Effector memory CD8-positive, alpha-beta T cell (primary cell): ENCODE results near the gene SPAG6.
"Not testable (repeated sequence)": the region's sequence is repeated elsewhere in the genome, so short reads cannot be mapped to it uniquely, and the experiment has no call there.

Experiments
- ATAC-seq: fragments of 150-1000 bp; cut with Tn5 transposase; replicated peaks from 2 replicates; pipeline ENCODE4 v1.10.0; 2021; ENCODE audit warnings: mild to moderate bottlenecking, moderate library complexity
- DNase-seq, 3 experiments: peaks; one replicate each; pipeline ENCODE4 v3.0.0; 2021
- H3K27ac Mint-ChIP-seq, 2 donors: one replicate each; pipeline ENCODE4 v1.8.0; 2022; ENCODE audit warnings: mild to moderate bottlenecking in 2 of 2, mixed read lengths in 2 of 2, moderate library complexity in 2 of 2
- H3K27me3 Mint-ChIP-seq, 2 donors: one replicate each; pipeline ENCODE4 v1.8.0; 2022; ENCODE audit warnings: mixed read lengths in 2 of 2
- H3K36me3 Mint-ChIP-seq: one replicate; pipeline ENCODE4 v1.8.0; 2022; ENCODE audit warnings: mild to moderate bottlenecking, moderate library complexity, mixed read lengths; ENCODE audit not compliant: insufficient read depth
- H3K4me1 Mint-ChIP-seq, 2 donors: one replicate each; pipeline ENCODE4 v1.8.0; 2022; ENCODE audit warnings: low read depth in 2 of 2, mixed read lengths in 2 of 2
- H3K4me3 Mint-ChIP-seq, 2 donors: one replicate each; pipeline ENCODE4 v1.8.0; 2022; ENCODE audit warnings: mild to moderate bottlenecking in 2 of 2, mixed read lengths in 2 of 2, moderate library complexity in 2 of 2
- H3K9me3 Mint-ChIP-seq, 2 donors: one replicate each; pipeline ENCODE4 v1.8.0; 2022; ENCODE audit warnings: mixed read lengths in 2 of 2
- total RNA-seq, 9 experiments: gene quantifications; one replicate each; lab custom pipeline; 2026; lab: John Stamatoyannopoulos, UW

Gene SPAG6
- 0 to 0.67 (median 0) reads per million in 9 experiments for total RNA-seq

DNA sequence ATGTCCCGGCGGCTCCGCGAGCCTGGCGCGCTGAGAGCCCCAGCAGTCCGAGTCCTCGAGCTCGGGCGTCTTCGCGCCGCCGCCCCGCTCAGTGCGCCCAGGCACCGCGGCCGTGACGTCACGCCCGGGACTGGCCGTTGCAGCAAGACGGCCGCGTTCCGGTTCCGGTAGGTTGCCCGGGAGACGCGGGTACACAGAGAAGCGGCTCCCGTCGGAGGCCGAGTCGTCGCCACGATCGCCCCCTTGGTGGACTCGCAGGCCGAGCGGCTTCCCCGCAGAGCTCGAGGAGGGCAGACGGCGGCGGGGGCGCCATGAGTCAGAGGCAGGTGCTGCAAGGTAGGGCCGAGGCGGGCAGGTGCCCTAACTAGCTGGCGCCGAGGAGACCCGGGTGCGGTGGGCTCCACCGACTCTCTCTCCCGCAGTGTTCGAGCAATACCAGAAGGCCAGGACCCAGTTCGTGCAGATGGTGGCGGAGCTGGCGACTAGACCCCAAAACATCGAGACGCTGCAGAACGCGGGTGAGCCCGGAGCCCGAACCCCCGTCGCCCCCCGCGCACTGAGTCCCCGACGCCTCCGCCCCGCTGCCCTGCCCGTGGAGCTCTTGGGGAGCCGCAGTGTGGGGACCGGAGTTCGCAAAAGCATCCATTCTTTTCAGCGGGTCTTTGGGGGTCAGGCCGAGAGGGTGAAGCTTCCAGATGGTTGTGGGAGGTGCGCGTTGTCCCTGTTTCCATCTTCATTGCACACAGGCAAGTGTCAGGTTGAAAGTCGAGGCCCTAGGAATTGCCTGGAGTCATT is at the start of gene SPAG6:
SPAG6 (plus strand) TSS at position 196 of the 795 bp plus-strand sequence; CDS start at position 312, 116 bp downstream.
- ATAC-seq (peak; percentile 45), DNase-seq (peak in 2 of 3 experiments; percentile 28 to 31)
- H3K9me3 Mint-ChIP-seq: no peaks in the 10 kb centered on the region
- peak within 1 kb of the TSS in 1 of 2 donors; percentile 19 for H3K27ac Mint-ChIP-seq
- peaks cover 27% of the 10 kb centered on the region for H3K36me3 Mint-ChIP-seq
- H3K4me3 Mint-ChIP-seq: peak within 1 kb of the TSS; percentile 26 to 35
- H3K4me1 Mint-ChIP-seq: no peaks in the 10 kb centered on the region
- peaks cover 52 to 64% of the 10 kb centered on the region in 2 donors for H3K27me3 Mint-ChIP-seq

DNA sequence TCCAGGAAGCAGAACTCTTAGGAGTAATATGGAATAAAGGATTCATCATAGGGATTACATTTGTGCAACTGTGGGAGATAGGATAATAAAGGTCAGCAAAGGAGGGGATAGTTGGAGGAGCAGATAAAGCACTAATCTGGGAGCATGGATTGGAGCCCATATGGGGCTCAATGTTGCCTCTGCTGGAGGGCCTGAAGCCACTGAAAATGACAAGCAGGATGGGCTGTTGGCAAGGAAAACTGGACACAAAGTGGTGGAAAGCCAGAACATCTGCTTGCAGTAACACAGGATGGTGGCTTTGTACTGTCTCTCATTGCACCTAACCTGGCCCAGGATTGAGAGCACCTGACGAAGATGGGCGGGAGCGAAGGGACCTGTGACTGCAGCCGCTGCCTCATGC is 44.1 kb upstream of the SPAG6 start:
- Mint-ChIP-seq H3K27me3 (peaks cover 24 to 30% of the 10 kb centered on the region in 2 donors), H3K36me3 (no peaks in the 10 kb centered on the region), H3K4me1 (no peaks in the 10 kb centered on the region), H3K9me3 (no peaks in the 10 kb centered on the region), H3K27ac (no peak overlapping the region), H3K4me3 (no peak overlapping the region)
- DNase-seq (no peak), ATAC-seq (no peak)

DNA sequence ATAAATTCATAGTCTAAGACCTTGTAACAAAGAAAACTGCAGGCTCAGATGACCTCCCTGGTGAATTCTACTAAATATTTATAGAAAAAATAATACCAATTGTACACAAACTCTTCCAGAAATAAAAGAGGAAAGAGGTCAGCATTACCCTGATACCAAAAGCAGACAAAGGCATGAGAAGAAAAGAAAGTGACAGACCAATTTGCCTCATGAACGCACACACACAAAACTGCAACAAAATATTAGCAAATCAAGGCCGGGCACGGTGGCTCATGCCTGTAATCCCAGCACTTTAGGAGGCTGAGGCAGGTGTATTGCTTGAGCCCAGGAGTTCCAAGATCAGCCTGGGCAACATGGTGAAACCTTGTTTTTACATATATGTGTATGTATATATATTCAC is 41.8 kb upstream of the SPAG6 start:
- DNase-seq: no peak
- ATAC-seq: no peak
- no peak overlapping the region for H3K27ac Mint-ChIP-seq
- H3K4me1 Mint-ChIP-seq: no peaks in the 10 kb centered on the region
- H3K4me3 Mint-ChIP-seq: no peak overlapping the region
- no peaks in the 10 kb centered on the region for H3K9me3 Mint-ChIP-seq
- H3K36me3 Mint-ChIP-seq: no peaks in the 10 kb centered on the region
- peaks cover 18% of the 10 kb centered on the region in 2 donors for H3K27me3 Mint-ChIP-seq

DNA sequence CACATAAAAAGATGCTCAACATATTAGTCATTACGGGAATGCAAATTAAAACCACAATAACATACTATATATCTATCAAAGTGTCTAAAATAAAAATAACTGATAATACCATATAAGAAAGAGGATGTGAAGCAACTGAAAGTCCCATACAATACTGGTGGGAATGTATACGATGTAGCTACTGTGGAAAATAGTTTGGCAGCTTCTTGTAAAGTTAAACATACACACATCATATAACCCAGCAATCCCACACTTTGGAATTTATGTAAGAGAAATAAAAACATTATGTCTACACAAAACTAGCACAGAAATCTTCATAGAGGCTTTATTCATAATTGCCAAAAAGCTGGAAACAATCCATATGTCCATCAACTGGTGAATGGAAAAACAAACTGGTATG is 39.6 kb upstream of the SPAG6 start:
- DNase-seq: no peak

DNA sequence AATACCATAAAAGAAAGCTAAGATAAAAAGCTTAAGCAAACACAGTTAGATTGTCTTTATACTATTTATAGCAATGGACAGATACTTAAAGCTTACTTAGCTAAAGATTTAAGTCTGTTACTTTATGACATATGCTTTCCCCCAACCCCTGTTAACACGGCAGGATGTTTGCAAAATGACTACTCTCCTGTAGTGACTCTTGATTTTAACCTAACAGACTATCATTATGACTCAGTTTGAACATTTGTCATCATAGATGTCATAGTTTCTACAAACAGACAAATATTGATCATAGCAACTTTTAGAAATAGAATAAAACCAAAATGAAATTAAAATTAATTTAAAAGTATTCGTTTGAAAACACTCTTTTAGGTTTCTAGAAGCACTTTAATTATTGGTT is 36.9 kb upstream of the SPAG6 start:
- Mint-ChIP-seq H3K9me3 (no peaks in the 10 kb centered on the region), H3K27ac (no peak overlapping the region), H3K36me3 (no peaks in the 10 kb centered on the region), H3K4me3 (no peak overlapping the region), H3K27me3 (peaks cover 14 to 24% of the 10 kb centered on the region in 2 donors), H3K4me1 (no peaks in the 10 kb centered on the region)
- DNase-seq: no peak
- ATAC-seq: no peak

More for the DNA sequence above, 39.6 kb upstream of the SPAG6 start:
- H3K4me3 Mint-ChIP-seq: no peak overlapping the region
- no peaks in the 10 kb centered on the region for H3K9me3 Mint-ChIP-seq
- no peak for ATAC-seq
- H3K27ac Mint-ChIP-seq: no peak overlapping the region
- H3K36me3 Mint-ChIP-seq: no peaks in the 10 kb centered on the region
- peaks cover 14 to 18% of the 10 kb centered on the region in 2 donors for H3K27me3 Mint-ChIP-seq
- no peaks in the 10 kb centered on the region for H3K4me1 Mint-ChIP-seq

DNA sequence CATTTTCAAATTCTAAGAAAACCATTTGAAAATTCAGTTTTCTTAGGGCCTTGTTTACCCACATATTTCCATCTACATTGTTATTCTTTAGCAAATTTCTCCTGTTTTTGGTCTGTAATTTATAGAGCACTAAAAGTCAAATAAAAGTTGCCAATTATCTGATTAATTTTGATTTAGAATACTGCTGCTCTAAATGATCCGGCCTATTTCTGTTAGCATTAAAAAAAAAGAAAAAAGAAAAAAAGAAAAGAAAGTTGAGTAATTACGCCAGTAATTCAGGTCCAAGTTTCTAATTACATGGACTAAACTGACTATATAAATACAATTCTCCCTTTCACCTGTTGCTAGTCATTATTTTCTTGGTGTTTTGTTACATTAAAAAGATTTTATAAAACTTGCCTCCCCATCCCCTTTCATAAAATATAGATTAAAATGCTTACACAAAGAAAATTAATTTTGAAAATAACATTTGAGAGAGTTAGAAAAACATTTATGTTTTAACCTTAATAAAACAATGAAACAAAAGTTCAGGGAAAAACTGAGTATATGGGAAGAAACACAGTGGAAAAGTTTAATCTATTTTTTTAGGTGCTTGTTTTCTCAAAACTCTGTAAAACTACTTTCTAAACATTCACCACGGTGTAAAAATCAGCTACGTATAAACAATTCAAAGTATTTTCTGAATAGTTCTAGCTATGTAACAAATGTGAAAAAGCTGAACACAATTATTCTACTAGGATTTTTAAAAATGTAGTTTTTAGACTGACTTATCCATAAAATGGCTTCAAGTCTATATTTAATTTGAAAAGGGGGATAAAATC is 35.9 kb upstream of the SPAG6 start:
- no peak overlapping the region for H3K4me3 Mint-ChIP-seq
- DNase-seq (no peak), ATAC-seq (no peak)
- no peaks in the 10 kb centered on the region for H3K36me3 Mint-ChIP-seq
- H3K9me3 Mint-ChIP-seq: no peaks in the 10 kb centered on the region
- no peaks in the 10 kb centered on the region for H3K4me1 Mint-ChIP-seq
- no peak overlapping the region for H3K27ac Mint-ChIP-seq
- H3K27me3 Mint-ChIP-seq: peaks cover 14 to 24% of the 10 kb centered on the region in 2 donors

DNA sequence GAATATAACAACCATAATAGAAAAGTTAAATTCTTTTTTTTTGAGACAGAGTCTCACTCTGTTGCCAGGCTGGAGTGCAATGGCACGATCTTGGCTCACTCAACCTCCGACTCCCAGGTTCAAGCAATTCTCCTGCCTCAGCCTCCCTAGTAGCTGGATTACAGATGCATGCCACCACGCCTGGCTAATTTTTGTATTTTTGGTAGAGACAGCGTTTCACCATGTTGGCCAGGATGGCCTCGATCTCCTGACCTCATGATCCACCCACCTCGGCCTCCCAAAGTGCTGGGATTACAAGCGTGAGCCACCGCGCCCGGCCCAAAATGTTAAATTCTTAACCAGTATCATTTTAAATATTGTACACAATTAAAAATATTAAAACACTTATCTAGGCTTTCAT is 35.3 kb upstream of the SPAG6 start:
- peaks cover 14 to 24% of the 10 kb centered on the region in 2 donors for H3K27me3 Mint-ChIP-seq
- H3K36me3 Mint-ChIP-seq, H3K27ac Mint-ChIP-seq, ATAC-seq, H3K4me3 Mint-ChIP-seq, DNase-seq, H3K9me3 Mint-ChIP-seq, H3K4me1 Mint-ChIP-seq: not testable (repeated sequence)

DNA sequence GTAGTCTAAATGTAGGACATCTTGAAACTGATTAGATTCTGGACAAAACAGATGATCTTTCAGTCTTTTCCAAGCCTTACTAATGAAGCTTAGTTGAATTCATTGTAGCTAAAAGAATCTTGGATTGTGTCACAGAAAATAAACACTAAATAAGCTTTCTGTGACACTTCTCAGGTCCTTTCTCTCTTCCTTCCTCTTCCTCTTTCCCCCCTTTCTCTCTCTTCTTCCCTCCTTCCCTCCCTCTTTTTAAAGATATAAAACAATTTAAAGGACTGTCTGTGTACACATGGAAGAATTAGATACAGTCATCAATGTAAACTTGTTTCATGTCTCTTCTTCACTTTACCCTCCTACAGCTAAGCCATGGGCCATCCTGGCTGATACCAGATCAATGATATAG is 34.4 kb upstream of the SPAG6 start:
- no peak overlapping the region for H3K4me3 Mint-ChIP-seq
- H3K9me3 Mint-ChIP-seq: no peaks in the 10 kb centered on the region
- H3K4me1 Mint-ChIP-seq: peaks cover 4% of the 10 kb centered on the region in 2 donors
- H3K27me3 Mint-ChIP-seq: peaks cover 13 to 24% of the 10 kb centered on the region in 2 donors
- ATAC-seq (no peak), DNase-seq (no peak)
- peaks cover 6% of the 10 kb centered on the region for H3K36me3 Mint-ChIP-seq
- H3K27ac Mint-ChIP-seq: no peak overlapping the region

DNA sequence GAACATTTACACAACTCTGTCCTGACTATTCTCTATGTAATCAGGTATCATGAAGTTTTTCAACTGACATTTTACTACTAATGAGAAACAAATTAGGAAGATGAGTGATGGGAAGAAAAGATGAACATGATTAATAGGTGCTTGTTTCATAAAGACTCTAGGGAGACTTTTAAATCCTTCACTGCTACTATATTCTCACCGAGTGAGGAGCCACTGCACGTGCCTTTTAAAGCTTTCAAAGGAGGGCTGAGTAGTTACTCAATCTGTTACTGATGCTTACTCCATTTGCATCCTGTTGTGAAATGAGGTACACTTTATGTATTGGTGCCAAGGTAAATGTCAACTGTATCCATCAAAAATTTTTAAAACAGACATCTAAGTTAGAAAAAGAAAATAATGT is 30.4 kb upstream of the SPAG6 start:
- peaks cover 8 to 10% of the 10 kb centered on the region in 2 donors for H3K4me1 Mint-ChIP-seq
- peak overlapping the region in 1 of 2 donors; percentile 98 for H3K4me3 Mint-ChIP-seq
- peaks cover 14% of the 10 kb centered on the region for H3K36me3 Mint-ChIP-seq
- DNase-seq (no peak), ATAC-seq (no peak)
- H3K27me3 Mint-ChIP-seq: peaks cover 0 to 12% of the 10 kb centered on the region in 2 donors
- no peak overlapping the region for H3K27ac Mint-ChIP-seq
- H3K9me3 Mint-ChIP-seq: no peaks in the 10 kb centered on the region

DNA sequence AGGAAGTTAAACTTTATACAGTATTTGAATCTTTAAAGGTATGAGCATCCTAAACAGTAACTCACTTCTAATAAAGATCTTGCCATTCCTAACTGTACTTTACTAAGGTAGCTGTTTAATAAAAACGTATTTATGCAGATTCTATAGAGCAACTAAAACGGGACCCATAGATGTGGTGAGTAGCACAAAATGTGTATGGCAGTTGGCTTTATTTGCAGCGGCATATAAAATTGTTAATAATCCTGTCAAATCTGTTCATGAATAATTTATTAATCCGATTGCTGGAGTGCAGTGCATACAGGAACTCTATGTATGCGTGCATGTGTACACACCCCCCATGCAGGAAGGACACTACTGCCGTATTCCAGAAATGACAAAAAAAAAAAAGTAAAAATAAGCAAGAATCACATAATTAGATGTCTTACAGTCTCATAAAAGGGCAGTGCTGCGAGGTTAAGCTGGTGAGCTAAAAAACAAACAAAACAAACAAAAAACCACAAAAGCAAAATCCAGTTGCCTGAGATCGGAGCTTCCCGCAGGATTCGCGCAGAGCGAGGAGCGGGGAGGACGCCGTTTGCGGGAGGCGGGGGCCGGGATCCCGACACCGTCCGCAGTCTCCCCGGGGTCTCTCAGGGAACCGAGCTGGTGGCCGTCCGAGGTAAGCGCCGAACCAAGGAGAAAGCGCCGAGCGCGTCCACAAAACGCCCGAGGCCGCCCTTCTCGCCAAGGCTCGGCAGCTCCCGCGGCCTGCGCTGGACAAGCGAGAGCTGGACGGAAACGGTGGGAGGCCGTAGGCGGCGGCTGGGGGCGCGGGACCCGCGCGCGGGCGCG is 29.6 kb upstream of the SPAG6 start:
- peaks cover 18% of the 10 kb centered on the region for H3K36me3 Mint-ChIP-seq
- peaks cover 0 to 12% of the 10 kb centered on the region in 2 donors for H3K27me3 Mint-ChIP-seq
- ATAC-seq (peak; percentile 21), DNase-seq (no peak)
- peaks cover 10 to 15% of the 10 kb centered on the region in 2 donors for H3K4me1 Mint-ChIP-seq
- peak overlapping the region; percentile 91 to 98 for H3K4me3 Mint-ChIP-seq
- H3K9me3 Mint-ChIP-seq: no peaks in the 10 kb centered on the region
- H3K27ac Mint-ChIP-seq: peak overlapping the region; percentile 93 to 95

DNA sequence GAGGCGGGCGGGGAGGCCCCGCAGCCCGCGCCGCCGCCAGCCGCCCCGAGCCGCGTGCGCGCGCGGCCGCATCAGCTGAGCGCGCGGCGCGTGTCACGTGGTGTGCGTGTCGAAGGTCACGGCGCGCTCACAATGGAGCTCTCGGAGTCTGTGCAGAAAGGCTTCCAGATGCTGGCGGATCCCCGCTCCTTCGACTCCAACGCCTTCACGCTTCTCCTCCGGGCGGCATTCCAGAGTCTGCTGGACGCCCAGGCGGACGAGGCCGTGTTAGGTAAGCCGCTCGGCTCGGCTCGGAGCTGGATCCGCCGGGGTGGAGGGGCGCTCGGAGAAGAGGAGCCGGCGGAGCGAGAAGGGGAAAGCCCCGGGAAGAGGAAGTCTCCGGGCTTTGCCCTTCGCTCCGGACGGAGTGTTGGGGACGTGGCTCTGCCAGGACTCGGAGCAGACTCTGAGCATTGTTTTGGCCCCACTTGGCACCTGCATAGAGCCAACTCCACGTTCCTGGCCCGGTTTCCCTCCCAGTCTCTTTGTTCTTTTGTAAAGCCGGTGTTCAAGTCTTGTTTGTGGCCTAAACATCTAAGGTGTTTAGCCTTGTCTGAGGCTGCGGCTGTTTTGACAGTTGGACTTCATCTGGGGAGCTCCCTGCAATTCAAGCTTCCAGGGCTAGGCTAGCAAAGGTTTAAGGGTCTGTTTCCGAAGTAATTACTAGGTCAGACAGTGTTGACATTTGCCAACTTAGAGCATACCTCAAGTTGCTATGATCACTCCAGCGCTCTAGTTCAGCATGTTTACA is 28.8 kb upstream of the SPAG6 start, which contains the start of gene COMMD3:
COMMD3 (plus strand) TSS at position 103 of the 790 bp plus-strand sequence; CDS start at position 133, 30 bp downstream.
- Mint-ChIP-seq H3K27me3 (peaks cover 0 to 4% of the 10 kb centered on the region in 2 donors), H3K4me3 (peak within 1 kb of the TSS; percentile 91 to 98), H3K36me3 (peaks cover 18% of the 10 kb centered on the region), H3K4me1 (peaks cover 10 to 15% of the 10 kb centered on the region in 2 donors), H3K9me3 (no peaks in the 10 kb centered on the region), H3K27ac (peak within 1 kb of the TSS; percentile 93 to 95)
- peak; percentile 72 for ATAC-seq
- peak; percentile 73 to 78 (median 78) for DNase-seq

DNA sequence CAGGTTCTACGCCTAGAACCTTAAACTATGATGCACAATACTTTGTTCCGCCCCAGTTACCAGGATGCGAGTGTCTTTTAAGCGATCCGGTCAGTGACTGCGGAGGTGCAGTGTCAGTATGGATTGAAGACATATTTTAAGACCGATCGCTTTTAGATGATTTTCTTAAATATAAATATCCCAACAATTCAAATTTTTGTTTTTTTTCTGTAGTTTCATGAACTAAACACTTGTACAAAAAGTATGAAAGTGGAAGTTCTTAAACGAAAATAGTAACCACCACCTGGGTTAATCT is 28.3 kb upstream of the SPAG6 start:
- no peaks in the 10 kb centered on the region for H3K27me3 Mint-ChIP-seq
- H3K4me3 Mint-ChIP-seq: peak overlapping the region; percentile 91 to 98
- no peaks in the 10 kb centered on the region for H3K9me3 Mint-ChIP-seq
- H3K27ac Mint-ChIP-seq: peak overlapping the region; percentile 93 to 95
- H3K4me1 Mint-ChIP-seq: peaks cover 12 to 15% of the 10 kb centered on the region in 2 donors
- no peak for DNase-seq
- ATAC-seq: no peak
- peaks cover 20% of the 10 kb centered on the region for H3K36me3 Mint-ChIP-seq
